Left ventricle myocardium inferior (tissue), 1 donor: Measurements from ENCODE around the gene TTLL6. TPM values are rescaled to one million over a fixed set of nuclear protein-coding genes. Genes with fewer than 3 reads are reported as not detected.
"Not testable (repeated sequence)": the region's sequence is repeated elsewhere in the genome, so short reads cannot be mapped to it uniquely, and the experiment has no call there.

ENCODE experiments used
- DNase-seq: peaks from one replicate; pipeline ENCODE4 v3.0.0-alpha.2; 2020
- H3K27ac ChIP-seq: fragments of 200-600 bp; replicated peaks from 2 replicates; pipeline ENCODE4 v1.8.0; 2021
- H3K27me3 ChIP-seq: fragments of 200-600 bp; 2 replicates; pipeline ENCODE4 v1.8.0; 2021; ENCODE audit warnings: low read depth
- H3K36me3 ChIP-seq: fragments of 200-600 bp; 2 replicates; pipeline ENCODE4 v1.8.0; 2021
- H3K4me1 ChIP-seq: fragments of 200-600 bp; 2 replicates; pipeline ENCODE4 v1.8.0; 2021
- H3K4me3 ChIP-seq: fragments of 200-600 bp; 2 replicates; pipeline ENCODE4 v1.8.0; 2021; ENCODE audit warnings: mild to moderate bottlenecking, moderate library complexity
- H3K9me3 ChIP-seq: fragments of 200-600 bp; replicated peaks from 2 replicates; pipeline ENCODE4 v1.8.0; 2021
- intact Hi-C: fragments of 100-400 bp; cut with micrococcal nuclease; formaldehyde crosslinking; loops from one replicate; pipeline ENCODE4 v1.11.0; 2022
- total RNA-seq: library from RNA; stranded (reverse); fragmentation: NEBNext Ultra II Directional; extraction: Animal tissue kit (Norgen Biotek cat#: 25700); gene quantifications from one replicate; pipeline ENCODE4 v1.2.1, GENCODE V29; 2021
- TF ChIP-seq, protein P1 (sequence below): fragments of 200-600 bp; IDR thresholded peaks from 2 replicates; pipeline ENCODE4 v1.8.0; 2021; ENCODE audit warnings: antibody characterized with exemption, mild to moderate bottlenecking, borderline replicate concordance
- donor health status: DM: no; HTN: yes; CAD: no; lungs with severe emphysema.

The TTLL6 gene
- total RNA-seq, 1 donor from 2014 or later = not detected

DNA sequence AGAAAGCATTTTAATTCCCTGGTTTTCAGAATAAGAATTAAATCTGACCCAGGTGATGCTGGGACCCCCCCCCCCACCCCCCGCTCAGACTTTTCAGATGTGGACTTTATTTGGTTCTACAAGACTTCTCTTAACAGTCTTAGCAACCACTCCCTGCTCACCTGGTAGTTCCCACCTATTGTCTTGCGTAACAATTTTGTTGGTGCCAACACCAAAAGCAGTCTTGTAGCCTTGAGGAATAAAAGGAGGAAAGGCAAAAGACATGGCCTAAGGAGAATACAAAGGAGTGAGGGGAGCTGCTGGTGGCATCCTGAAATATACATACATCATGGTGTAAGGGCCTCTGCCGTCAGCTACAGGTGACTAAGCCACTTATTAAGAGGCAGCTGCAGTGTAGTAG lies 5.0 kb downstream of the TTLL6 start:
- TF ChIP-seq, protein P1, sequence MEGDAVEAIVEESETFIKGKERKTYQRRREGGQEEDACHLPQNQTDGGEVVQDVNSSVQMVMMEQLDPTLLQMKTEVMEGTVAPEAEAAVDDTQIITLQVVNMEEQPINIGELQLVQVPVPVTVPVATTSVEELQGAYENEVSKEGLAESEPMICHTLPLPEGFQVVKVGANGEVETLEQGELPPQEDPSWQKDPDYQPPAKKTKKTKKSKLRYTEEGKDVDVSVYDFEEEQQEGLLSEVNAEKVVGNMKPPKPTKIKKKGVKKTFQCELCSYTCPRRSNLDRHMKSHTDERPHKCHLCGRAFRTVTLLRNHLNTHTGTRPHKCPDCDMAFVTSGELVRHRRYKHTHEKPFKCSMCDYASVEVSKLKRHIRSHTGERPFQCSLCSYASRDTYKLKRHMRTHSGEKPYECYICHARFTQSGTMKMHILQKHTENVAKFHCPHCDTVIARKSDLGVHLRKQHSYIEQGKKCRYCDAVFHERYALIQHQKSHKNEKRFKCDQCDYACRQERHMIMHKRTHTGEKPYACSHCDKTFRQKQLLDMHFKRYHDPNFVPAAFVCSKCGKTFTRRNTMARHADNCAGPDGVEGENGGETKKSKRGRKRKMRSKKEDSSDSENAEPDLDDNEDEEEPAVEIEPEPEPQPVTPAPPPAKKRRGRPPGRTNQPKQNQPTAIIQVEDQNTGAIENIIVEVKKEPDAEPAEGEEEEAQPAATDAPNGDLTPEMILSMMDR = no peak
- intact Hi-C loops = no loop called here
- no peaks in the 10 kb centered on the region for H3K36me3 ChIP-seq
- H3K27ac ChIP-seq = no peak overlapping the region
- DNase-seq = no peak
- H3K27me3 ChIP-seq = peaks cover 12% of the 10 kb centered on the region
- no peak overlapping the region for H3K4me3 ChIP-seq
- H3K9me3 ChIP-seq = no peaks in the 10 kb centered on the region
- peaks cover 8% of the 10 kb centered on the region for H3K4me1 ChIP-seq

DNA sequence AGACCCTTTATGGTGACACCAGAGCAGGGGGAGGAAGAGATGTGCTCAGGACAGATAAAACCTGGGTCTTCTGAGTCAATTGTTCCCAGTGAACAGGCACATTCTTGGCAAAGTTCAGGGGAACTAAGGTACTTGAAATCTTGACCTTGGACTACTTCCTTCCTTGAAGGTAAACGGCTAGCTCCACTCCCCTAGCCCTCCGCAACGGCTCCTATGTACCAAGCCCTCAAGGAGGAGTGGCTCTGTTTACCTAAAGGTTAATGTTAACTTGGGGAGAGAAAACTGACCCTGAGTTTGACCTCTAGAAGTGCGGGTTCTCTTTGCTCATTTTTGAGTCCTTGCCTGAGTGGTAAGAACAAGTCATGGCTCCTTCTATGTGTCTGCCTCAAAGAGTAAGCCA lies 7.8 kb downstream of the TTLL6 start:
- H3K4me3 ChIP-seq = no peak overlapping the region
- intact Hi-C loops = no loop called here
- no peaks in the 10 kb centered on the region for H3K36me3 ChIP-seq
- TF ChIP-seq, protein P1 = no peak
- H3K27ac ChIP-seq = no peak overlapping the region
- peaks cover 5% of the 10 kb centered on the region for H3K4me1 ChIP-seq
- H3K9me3 ChIP-seq = no peaks in the 10 kb centered on the region
- DNase-seq = no peak
- H3K27me3 ChIP-seq = peaks cover 12% of the 10 kb centered on the region

DNA sequence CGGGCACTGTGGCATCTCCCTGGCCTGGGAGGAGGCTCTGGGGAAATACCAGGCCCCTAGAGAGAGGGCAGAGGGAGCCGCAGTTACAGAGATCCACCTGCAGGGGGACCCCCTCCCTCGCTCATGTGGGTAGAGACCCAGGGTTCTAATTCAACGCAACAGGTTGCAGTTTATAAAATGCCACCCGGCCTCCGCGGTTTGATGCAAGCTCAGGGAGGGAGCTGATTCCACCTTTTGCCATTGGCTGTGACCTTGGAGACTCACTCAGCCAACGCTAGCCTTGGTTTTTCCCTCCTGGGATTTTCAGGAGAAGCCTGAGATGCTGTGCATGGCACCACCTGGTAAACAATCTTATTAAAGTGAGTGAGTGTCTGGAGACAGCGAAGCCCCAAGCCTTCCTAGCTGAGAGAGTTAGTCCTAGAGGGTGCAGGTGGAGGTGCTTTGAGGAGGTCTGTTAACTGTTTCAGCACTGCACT lies 12.1 kb downstream of the TTLL6 start:
- TF ChIP-seq, protein P1 = peak; percentile 95
- DNase-seq = peak; percentile 38
- H3K27me3 ChIP-seq = peaks cover 6% of the 10 kb centered on the region
- no peaks in the 10 kb centered on the region for H3K36me3 ChIP-seq
- intact Hi-C loops = no loop called here
- no peak overlapping the region for H3K4me3 ChIP-seq
- H3K27ac ChIP-seq = no peak overlapping the region
- no peaks in the 10 kb centered on the region for H3K9me3 ChIP-seq
- H3K4me1 ChIP-seq = peaks cover 15% of the 10 kb centered on the region

GRCh38 chr17:48800626-48801217 lies 16.3 kb downstream of the TTLL6 start:
- TF ChIP-seq, protein P1 = no peak
- Histone ChIP-seq H3K4me3 (no peak overlapping the region), H3K36me3 (no peaks in the 10 kb centered on the region), H3K27ac (no peak overlapping the region), H3K4me1 (peaks cover 15% of the 10 kb centered on the region), H3K27me3 (peaks cover 45% of the 10 kb centered on the region), H3K9me3 (no peaks in the 10 kb centered on the region)
- intact Hi-C loops = no loop called here
- no peak for DNase-seq

GRCh38 chr17:48799069-48799723 lies 17.8 kb downstream of the TTLL6 start:
- H3K4me1 ChIP-seq = peaks cover 10% of the 10 kb centered on the region
- intact Hi-C loops = no loop called here
- TF ChIP-seq, protein P1 = no peak

GRCh38 chr17:48796163-48796522 lies 20.9 kb downstream of the TTLL6 start:
- H3K27ac ChIP-seq, H3K4me3 ChIP-seq, DNase-seq, intact Hi-C loops, H3K9me3 ChIP-seq, H3K4me1 ChIP-seq, H3K36me3 ChIP-seq: not testable (repeated sequence)
- peaks cover 88% of the 10 kb centered on the region for H3K27me3 ChIP-seq

More at GRCh38 chr17:48799069-48799723, 17.8 kb downstream of the TTLL6 start:
- no peak overlapping the region for H3K4me3 ChIP-seq
- no peaks in the 10 kb centered on the region for H3K9me3 ChIP-seq
- no peak for DNase-seq
- no peak overlapping the region for H3K27ac ChIP-seq
- H3K27me3 ChIP-seq = peaks cover 58% of the 10 kb centered on the region
- H3K36me3 ChIP-seq = no peaks in the 10 kb centered on the region
